Measurements from ENCODE around the gene MACROD2.

The MACROD2 gene

DNA sequence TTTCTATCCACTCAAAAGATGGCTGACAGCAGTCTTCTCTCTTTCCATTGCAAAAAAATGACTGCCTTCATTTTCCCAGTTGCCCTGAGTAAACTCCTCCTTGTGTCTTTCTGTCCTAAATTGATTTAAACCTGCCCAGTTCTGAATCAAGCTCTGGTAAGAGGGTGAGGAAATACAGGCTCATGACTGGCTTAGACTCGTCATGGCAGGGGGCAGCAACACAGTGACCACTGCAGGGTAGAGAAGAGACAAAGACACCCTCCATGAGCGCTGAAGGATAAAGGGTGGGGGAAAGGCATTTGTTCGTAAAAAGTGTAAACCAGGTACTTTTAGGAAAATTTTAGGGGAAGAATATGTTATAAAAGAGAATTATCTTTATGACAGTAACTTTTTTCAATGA is 1080.3 kb downstream of the MACROD2 start:
- no peak for DNase-seq

DNA sequence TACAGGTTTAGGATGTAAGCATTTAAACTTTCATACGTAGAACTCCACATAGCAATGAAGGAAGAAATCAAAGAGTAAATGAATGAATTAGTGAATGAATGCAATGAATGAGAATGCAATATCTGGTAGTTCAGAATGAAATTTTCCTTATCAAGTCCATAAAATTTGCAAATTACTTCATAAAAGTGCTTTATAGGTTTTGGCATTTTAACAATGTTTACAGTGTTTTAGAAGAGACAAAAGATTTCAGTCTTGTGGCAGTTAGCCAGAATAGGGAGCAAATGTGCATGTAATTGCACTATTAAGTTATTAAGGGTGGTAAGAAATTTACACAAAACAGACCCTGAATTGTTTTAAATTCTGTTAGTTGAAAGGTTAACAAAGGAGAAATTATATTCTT is 1081.5 kb downstream of the MACROD2 start:
- DNase-seq: no peak

DNA sequence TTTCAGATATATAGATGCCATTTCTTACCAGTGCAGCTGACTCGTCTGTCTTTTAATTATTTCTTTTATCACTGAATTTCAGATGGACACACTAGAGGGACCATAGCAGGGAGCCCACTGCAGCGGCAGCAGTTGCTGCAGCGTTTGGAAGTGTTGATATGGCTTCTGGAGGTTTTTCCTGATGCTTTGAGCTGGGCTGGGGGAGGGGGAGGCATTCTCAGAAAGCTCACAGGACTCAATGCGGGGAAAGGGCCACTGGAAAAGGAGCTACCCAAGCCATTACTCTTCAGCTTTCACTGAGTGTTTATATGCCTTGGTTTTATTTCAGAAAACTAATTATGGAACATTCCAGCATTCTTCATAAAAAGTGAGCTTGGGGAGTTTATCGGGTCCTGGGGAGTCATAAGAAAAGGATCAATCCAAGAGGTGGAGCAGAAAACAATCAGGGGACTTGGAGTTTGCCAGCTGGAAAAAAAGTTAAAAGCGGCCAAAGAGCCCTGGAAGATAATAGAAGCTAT is 1082.5 kb downstream of the MACROD2 start:
- DNase-seq: no peak

DNA sequence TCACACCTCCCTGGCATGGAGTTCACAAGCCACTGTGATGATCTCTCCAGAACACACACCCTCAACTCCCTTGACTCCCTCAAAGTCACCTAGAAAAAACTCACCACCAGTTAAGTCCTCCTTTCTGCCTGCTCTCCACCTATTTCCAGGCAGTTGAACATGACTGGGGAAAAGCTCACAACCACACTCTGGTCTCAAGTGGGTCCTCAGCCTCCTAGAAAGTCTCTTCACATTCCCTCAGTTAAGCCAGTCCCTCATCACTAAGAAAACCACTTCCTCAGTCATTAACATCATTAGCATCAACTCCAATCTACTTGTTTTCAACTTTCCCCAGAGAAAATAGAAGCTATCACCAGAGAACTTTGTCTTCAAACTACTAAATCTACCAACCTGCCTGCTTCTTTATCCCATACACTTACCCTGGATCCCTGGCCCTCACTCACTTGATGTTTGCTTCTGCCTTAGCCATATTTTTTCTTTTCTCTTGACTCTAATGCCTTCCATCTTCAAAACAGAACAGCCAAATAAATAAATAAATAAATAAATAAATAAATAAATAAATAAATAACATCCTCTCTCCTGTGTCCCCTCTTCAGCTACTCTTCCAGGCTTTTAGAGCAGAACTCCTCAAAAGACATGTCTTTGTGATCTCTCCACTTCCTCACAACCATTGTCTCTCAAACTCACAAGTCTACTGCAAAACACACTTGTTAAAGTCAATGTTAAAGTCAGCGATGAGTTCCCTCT is 1084.5 kb downstream of the MACROD2 start:
- DNase-seq: no peak

DNA sequence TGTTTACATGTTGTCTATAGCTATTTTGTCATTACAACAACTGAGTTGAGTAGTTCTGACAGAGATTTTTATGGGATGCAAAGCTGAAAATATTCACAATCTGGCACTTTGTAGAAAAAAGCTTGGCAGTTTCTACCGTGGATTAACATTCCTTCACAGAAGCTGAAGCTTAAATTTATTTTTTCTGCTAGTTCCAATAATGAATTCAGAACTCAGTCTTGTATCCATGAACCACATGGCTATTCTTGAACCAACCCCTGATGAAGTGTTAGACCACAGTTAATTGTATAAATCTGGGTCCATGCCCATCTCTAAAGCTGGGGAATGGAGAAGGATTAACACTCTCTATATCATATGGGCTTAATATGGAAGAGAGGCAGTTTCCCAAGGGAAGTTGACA is 1085.9 kb downstream of the MACROD2 start:
- no peak for DNase-seq

DNA sequence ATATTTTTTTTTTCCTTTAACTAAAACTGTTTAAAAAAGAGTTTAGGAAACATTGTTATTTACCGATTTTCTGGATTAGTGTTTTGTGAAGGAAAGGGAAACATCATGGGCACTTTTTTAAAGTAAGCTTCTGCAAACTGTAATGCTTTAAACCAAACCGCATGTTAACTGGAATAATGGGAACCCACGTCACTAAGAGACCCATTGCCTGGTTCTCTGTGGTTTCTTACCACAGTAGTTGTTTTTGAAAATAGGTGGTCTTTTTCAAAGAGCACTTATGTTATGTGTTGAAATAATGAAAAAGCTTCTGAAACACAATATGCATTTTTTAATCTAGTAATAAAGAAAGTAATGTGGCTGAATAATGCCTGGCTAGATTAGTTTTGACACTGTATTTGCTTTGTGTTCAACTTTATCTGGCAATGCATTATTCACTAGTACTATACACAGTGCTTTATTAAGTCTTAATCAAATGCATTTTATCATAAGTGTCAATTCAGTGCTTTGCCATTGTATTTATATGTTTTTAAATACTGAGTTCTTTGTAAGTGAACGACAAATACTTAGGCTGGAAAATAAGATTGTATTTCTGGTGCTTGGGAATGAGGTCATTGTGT is 1096.2 kb downstream of the MACROD2 start:
- DNase-seq: no peak

DNA sequence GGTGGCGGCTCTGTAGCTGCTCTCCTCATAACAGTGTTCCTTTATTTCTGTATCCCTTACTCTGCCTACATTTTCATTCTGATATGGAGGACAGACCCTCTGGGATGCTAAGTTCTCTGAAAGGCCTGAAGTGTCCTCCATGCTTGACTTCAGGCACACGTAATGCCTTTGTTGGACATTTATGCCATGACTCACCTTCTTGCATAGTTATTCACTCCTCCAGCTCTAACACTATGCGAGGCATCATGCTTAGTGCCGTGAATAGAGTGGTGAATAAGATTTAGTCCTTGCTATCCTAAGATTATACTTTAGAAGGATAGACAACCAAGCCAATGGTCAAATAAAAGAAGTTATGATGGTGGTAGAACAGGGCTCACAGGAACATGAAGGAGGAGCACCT is 1103.0 kb downstream of the MACROD2 start:
- no peak for DNase-seq

DNA sequence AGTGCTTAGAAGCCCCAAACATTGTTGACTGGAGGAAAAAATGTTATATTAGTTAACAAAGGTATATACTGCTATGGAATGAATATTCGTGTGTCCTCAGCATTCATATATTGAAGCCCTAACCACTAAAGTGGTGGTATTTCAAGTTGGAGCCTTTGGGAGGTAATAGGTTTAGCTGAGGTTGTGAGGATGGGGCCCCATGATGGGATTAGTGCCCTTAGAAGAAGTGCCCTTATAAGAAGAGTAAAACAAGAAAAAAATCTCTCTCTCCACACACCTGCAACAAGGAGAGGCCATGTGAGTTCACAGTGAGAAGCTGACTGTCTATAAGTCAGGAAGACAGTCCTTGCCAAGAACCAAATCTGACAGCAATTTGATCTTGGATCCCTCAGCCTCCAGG is 1103.8 kb downstream of the MACROD2 start:
- DNase-seq: no peak

DNA sequence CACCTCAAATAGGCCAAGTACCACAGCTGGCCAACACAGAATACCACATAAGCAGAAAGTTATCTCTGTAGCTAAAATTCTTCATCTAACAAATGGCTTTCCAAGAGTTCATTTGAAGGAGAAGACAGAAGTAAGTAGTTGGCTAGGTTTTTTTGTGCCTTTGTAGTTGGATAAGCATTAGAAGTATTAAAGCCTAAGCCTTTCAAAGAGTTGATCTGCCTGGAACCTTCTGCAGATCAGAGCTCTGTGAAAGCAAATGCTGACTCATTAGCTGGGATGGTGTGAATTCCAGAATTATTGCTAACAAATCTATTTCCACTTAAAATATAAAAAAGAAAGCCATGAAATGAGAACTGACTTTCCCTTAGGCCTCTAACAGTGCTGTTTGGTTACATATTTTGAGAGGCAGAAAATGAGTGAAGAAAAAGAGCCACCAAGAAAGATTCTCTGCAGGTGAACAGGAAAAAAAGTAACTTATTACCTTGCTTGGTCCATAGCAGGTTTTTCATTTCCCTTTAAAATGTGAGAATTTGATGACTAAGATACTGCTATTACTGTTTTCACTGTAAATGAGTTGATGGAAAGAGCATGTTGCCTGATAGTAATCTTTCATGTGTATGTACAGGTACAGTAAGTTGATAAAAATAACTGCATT is 1105.3 kb downstream of the MACROD2 start:
- no peak for DNase-seq

DNA sequence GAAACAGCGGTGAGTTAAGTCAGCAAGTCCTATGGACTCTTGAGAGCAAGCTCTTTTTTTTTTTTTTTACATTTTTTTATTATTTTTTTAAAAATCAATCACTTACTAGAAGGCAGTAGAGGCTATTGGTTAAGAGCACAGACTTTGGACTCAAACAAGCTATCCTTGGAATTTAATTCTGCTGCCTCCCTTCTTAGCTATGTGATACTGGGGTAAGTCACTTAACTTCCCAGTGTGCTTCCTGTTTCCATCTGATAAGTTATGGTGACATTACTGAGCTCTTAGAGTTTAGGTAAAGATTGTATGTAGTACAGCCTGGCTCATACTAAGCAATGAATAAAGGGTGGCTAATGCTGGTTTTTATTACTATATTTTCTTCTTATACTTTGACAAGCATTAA is 1112.6 kb downstream of the MACROD2 start:
- DNase-seq: no peak

DNA sequence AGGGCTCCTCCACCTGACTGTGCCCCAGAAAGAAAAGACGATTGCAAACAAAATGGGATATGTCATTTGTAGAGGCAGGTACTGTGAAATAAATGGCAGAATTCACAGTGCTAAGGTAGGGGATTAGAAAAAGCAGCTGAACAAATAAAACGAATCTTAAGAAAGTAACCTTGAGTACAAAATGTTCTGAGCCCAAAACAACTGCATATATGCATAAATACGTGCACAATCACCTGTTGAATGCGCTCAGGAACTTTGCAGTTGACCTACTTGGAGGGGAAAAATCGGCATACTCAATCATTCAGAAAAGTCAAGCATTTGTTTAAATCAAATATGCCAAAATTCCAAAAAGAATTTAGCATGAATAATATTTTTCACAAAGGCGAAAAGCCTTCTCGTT is 1114.2 kb downstream of the MACROD2 start:
- no peak for DNase-seq

DNA sequence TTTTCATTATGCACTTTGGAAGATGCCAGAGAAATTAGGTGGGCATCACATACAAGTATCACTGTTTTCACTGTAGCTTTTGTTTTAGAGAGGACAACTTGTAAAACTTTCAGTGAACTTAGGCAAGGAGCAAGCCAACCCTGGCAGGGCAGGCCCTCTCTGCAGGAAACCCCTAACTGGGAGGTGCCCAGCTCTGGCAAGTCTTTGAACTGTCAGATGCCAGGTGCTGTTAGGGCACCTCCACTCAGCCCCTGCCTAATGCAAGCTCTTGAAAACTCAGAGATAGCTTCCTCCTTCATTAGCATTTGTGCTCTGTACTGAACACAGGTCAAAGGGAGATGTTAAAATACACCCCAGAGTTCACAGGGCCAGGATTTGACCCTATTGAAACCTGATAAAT is 1116.3 kb downstream of the MACROD2 start:
- DNase-seq: no peak

DNA sequence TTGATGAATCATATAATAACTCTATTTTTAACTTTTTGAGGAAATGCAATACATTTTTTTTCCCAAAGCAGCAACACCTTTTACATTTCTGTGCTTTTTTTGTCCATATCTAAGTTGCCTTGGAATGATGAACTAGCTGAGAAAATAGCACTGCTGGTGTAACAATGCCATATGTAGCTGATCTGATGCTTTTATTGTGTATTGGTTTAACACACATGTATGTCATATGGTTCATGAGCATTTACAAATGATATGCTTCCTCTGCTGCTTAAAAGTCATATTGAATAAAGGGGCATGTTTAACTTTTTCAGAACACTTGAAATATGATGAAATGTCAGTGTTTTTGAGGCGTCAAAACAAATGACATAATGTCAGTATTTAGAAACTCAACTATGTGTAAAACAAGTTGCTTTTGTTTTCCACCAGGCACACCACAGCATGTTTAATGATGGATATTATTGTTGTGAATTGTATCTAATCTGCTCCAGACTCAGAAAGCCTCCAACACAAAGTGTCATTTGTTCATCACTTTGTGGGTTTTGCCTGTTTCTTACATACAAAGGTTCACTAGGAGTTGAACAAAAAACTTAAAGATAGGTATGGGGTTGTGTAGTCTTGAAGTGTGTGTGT is 1117.9 kb downstream of the MACROD2 start:
- DNase-seq: no peak

DNA sequence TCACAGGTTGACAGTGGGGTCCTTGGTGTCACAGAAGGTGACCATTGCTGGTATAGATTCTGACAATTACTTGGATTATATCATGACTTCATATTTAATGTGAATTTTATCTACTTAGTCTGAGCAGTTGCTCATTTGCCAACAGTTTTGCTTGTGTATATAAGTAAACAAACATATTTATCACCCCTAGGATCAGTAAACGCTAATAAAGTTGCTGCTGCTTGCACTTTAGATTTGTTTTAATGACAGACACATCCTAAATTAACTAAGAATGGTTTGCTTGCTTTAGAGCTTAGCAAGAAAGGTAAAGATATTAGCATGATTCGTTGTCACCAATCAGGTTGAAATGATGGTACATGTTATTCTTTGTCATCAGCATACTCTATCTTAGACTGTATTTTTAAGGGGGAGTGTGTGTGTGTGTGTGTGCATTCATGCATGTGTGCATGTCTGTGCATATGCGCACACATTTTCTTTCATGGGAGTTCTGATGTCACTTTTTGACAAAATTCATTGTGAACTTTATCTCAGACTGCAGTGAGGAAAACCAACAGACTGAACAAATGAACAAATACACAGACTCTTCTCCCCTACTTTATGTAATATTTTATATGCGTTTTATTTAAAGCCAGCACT is 1124.7 kb downstream of the MACROD2 start:
- no peak for DNase-seq

DNA sequence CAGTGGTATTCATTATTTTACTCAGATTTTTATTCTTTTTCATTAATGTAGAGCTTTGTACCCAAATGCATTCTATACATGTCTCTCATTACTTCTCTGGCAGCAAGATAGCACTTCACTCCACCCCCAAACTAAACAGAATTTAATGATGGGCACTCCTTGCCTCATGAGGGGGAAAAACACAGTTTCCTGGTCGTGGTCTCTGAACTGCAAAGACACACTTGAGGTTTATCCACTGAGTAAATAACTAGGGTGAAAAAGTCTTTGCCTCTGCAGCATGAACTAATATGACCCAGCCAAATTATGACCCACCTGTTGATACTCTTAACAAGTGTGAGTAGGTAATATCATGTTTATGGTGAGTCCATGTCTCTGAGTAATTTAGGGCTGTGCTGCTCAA is 1127.3 kb downstream of the MACROD2 start:
- no peak for DNase-seq

DNA sequence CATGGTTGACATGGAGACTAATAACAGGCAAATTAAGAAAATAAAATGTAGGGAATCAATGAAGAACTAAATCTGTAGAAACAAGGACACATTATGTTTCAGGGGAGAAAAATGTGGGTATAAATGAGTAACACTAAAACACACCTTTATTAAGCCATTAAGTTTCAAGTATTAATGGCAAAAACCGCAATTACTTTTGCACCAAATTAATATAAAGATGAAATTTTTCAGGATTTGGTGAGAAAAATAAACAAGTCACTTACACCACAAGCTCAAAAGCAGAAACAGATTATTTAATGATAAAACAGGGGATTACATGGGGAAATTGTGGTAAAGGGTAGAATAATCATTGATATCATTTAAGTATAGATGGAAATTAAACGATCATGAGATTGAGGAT is 1135.9 kb downstream of the MACROD2 start:
- DNase-seq: no peak

DNA sequence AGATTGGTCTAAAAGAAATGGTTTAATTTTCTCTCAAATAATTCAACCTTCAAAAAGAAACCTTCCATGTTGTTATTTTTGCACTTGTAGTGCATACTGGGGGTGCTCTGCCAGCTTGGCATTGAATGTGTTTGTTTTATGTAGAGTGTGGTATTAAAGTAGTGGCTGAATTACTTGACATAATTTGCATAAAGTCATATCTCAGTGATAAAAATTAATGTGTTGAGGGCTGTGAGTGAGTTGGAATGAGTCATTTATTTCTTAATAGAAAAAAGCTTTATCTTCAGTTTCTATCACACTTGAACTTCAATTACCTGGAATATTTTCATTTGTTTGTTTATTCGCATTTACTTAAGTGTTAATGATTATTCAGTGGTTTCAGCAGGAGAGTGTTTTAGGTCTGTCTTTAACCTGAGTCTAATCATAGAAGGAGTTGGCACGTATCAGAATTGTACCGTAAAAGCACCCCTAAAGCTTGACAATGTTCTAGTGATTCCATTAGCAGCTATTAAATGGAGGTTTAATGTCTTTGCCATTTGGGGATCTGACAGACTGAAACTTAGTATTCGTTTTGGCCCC is 1143.3 kb downstream of the MACROD2 start:
- DNase-seq: peak; percentile 47

DNA sequence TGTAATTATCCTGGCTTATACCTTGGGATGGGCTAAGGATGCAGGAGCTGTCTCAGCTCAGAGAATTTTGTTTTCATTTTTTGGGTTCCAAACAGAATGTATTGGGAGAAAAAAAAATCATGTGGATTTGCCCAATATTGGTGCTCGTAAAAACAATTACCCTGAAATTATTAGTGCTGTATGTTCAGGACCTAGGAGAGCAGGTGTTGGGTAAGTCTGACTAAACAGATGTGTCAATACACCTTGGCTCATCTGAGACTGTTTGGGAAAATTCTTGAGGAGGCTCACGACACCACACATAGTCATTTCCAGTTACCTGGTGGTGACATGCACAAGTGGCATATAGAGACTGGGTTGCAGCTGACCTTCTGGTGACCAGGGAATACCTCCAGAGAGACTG is 1144.2 kb downstream of the MACROD2 start:
- DNase-seq: no peak

DNA sequence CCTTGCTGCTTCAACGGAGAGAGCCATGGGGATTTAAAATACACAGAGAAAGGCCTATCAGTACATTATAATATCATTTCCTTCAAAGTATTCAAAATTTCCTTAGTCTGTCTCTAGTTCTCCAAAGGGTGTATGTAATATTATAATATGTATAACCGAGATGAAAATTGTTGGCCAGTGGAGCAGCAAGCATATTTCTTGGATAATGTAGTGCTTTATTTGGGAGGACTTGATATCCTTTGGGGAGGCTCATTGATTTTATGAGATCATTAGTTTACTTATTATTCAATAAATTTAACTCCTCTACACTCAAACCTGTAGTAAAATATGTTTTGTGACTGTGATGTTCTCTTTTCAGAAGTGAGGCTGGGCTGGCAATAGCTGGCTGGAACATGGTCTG is 1145.0 kb downstream of the MACROD2 start:
- DNase-seq: no peak

DNA sequence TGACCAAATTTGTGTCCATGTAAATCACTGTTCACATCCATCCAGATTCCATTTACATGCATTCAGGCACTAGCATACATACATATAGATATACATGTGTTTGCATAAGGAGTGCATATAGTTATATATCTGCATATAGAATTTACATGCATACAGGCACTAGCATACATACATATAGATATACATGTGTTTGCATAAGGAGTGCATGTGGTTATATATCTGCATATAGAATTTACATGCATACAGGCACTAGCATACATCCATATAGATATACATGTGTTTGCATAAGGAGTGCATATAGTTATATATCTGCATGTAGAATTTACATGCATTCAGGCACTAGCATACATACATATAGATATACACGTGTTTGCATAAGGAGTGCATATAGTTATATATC is 1145.6 kb downstream of the MACROD2 start:
- peak; percentile 53 for DNase-seq

DNA sequence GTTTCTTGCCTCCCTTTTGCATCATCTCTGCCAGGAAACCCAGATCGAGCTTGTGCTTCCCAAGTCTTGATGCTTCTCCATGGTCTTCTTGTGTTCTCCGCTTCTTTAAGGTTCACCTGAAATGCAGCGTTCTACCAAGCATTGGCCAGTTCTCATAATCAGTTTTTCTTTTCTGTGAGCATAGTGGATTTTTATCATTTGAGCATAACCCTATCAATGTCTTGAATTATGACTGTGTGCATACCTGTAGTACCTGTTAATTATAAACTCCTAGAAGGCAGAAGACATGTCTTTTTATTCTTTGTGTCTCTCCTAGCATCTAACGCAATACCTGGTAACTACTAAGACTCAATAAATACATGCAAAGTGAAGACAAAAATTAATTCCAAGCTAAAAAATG is 1146.5 kb downstream of the MACROD2 start:
- no peak for DNase-seq

DNA sequence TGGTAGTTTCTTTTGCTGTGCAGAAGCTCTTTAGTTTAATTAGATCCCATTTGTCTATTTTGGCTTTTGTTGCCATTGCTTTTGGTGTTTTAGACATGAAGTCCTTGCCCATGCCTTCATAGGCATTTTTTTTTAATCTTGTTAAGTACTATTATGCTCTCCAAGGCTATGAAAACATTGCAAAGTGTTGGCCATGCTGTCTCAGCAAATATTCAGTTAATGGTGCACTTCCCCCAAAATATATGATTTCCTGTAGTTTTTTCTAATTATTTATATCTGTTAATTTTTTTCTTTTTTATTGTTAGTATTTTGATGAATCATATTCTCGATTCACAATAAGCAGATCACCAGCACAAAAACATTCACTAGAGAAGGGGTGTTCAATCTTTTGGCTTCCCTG is 1148.2 kb downstream of the MACROD2 start:
- DNase-seq: no peak

DNA sequence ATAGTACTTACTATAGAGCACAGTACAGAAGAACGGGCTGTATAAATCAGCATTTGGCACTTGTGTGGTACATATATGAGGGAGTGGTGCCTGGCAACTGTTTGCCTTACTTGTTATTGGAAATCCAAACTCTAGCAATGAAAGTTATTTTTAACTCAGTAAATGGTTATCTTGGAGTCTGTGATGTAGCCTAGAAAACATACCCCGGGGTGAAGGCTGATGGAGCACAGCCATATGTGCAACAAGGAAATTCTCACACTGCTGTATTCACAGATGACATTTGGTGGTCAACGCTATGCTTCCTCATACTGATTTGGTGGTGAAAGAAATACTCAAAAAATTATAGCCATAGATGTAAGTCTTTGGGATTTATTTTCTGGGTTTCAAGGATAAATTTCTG is 1149.6 kb downstream of the MACROD2 start:
- DNase-seq: no peak

All from NCI-H526 treated with DMSO at 0.1 percent for 48 hours (cell line).